NB4 (cell line): ENCODE measurements around the gene FRMPD4.
A peak's percentile ranks its signal among the peaks of the same experiment; 100 is the strongest.

Source experiments
- DNase-seq: peaks from one replicate; pipeline ENCODE4 v3.0.0; 2010; ENCODE audit warnings: low read depth
- H3K4me3 ChIP-seq: one replicate; pipeline ENCODE4 v1.5.1; 2011; ENCODE audit warnings: mild to moderate bottlenecking, low read depth, low read length, moderate library complexity
- CTCF ChIP-seq: IDR thresholded peaks from one replicate; pipeline ENCODE4 v1.5.1; 2012; ENCODE audit warnings: low read depth, low read length
- MAX ChIP-seq: IDR thresholded peaks from 2 replicates; pipeline ENCODE4 v1.6.1; 2011; ENCODE audit warnings: low read depth, low read length
- MYC ChIP-seq: IDR thresholded peaks from 2 replicates; pipeline ENCODE4 v1.6.1; 2011; ENCODE audit warnings: low read depth, low read length
- POLR2A ChIP-seq: IDR thresholded peaks from 2 replicates; pipeline ENCODE4 v1.6.1; 2011; ENCODE audit warnings: mild to moderate bottlenecking; ENCODE audit not compliant: insufficient read length; ENCODE audit errors: extremely low read depth

The FRMPD4 gene

GRCh38 chrX:12378706-12379105, 240.4 kb downstream of the FRMPD4 start:
- H3K4me3 ChIP-seq: no peak overlapping the region
- no peak for DNase-seq
- TF ChIP-seq CTCF (no peak), MYC (no peak), POLR2A (no peak), MAX (no peak)

- TF ChIP-seq MAX (no peak), CTCF (no peak)
- H3K4me3 ChIP-seq: no peak overlapping the region
- DNase-seq: no peak
Observed at GRCh38 chrX:12379671-12380070, 241.4 kb downstream of the FRMPD4 start.

- DNase-seq: peak; percentile 5
- TF ChIP-seq MAX (no peak), MYC (no peak), POLR2A (no peak), CTCF (peak; percentile 44)
- H3K4me3 ChIP-seq: no peak overlapping the region
Observed at GRCh38 chrX:12383196-12383595, 244.9 kb downstream of the FRMPD4 start.

GRCh38 chrX:12390301-12390700, 252.0 kb downstream of the FRMPD4 start:
- no peak for DNase-seq
- H3K4me3 ChIP-seq: no peak overlapping the region
- TF ChIP-seq MAX (no peak), MYC (no peak), CTCF (no peak), POLR2A (no peak)

GRCh38 chrX:12396584-12396983, 258.3 kb downstream of the FRMPD4 start:
- no peak overlapping the region for H3K4me3 ChIP-seq
- no peak for TF ChIP-seq MYC
- TF ChIP-seq CTCF: no peak
- no peak for TF ChIP-seq MAX
- no peak for DNase-seq

GRCh38 chrX:12400218-12400617, 261.9 kb downstream of the FRMPD4 start:
- TF ChIP-seq MYC (no peak), CTCF (no peak), MAX (no peak), POLR2A (no peak)
- no peak for DNase-seq
- H3K4me3 ChIP-seq: no peak overlapping the region
